ENCODE results near the gene MTFR2. TPM values are rescaled to one million over a fixed set of nuclear protein-coding genes. Genes with fewer than 3 reads are reported as not detected.

The MTFR2 gene
- total and polyA plus RNA-seq, 2 experiments from 2014 or later, result 2.5 TPM; not detected in 1

- no peaks in the 10 kb centered on the region for H3K9me3 ChIP-seq (ENCODE audit: low read depth)
- no peak overlapping the region for H3K4me2 ChIP-seq (ENCODE audit: unreplicated experiment)
- WGBS, 2 experiments (ENCODE audit: low coverage in 1 of 2, low lambda C conversion rate in 2 of 2, missing lambda C conversion rate in 2 of 2), result 95 to 97% methylated on average over 1 of the region's 1 CpG
- H3K9ac ChIP-seq, result no peak overlapping the region
- in situ Hi-C loops (cut with MboI), result no loop called here
- no peaks in the 10 kb centered on the region; the same call in 1 of the 2 replicates for H3K36me3 ChIP-seq (ENCODE audit: low read depth)
- no peaks in the 10 kb centered on the region for H3K27me3 ChIP-seq (replicated peaks; ENCODE audit: insufficient read depth)
- no peak overlapping the region for H2AFZ ChIP-seq
- H3K79me2 ChIP-seq (ENCODE audit: insufficient read depth), result no peaks in the 10 kb centered on the region
- no peak for TF ChIP-seq EZH2phosphoT487 (IDR thresholded peaks at IDR 0.05; ENCODE audit: insufficient read depth, low read depth)
- no peaks in the 10 kb centered on the region for H3K9me2 ChIP-seq (ENCODE audit: insufficient read depth)
- no peaks in the 10 kb centered on the region for H3K4me1 ChIP-seq (ENCODE audit: insufficient read depth)
- no peak overlapping the region for H3K27ac ChIP-seq
- H3F3A ChIP-seq (ENCODE audit: insufficient read depth), result no peaks in the 10 kb centered on the region
- H4K20me1 ChIP-seq (ENCODE audit: insufficient read depth), result no peaks in the 10 kb centered on the region
- no peak overlapping the region for H3K4me3 ChIP-seq
- no peak for DNase-seq
These were observed 63.7 kb downstream of the MTFR2 start for GRCh38 chr6:136186363-136186762.

- Histone ChIP-seq H3K9me3 (ENCODE audit: low read depth) (no peaks in the 10 kb centered on the region), H3K27me3 (replicated peaks; ENCODE audit: insufficient read depth) (no peaks in the 10 kb centered on the region), H4K20me1 (ENCODE audit: insufficient read depth) (no peaks in the 10 kb centered on the region), H3K36me3 (ENCODE audit: low read depth) (no peaks in the 10 kb centered on the region; the same call in 1 of the 2 replicates), H3K27ac (no peak overlapping the region), H3F3A (ENCODE audit: insufficient read depth) (no peaks in the 10 kb centered on the region), H2AFZ (no peak overlapping the region), H3K4me1 (ENCODE audit: insufficient read depth) (no peaks in the 10 kb centered on the region), H3K79me2 (ENCODE audit: insufficient read depth) (no peaks in the 10 kb centered on the region), H3K4me2 (ENCODE audit: unreplicated experiment) (no peak overlapping the region), H3K9me2 (ENCODE audit: insufficient read depth) (no peaks in the 10 kb centered on the region), H3K4me3 (no peak overlapping the region), H3K9ac (no peak overlapping the region)
- in situ Hi-C loops (cut with MboI), result no loop called here
- no peak for TF ChIP-seq EZH2 (IDR thresholded peaks at IDR 0.05; ENCODE audit: insufficient read depth, poor library complexity, severe bottlenecking)
- TF ChIP-seq EZH2phosphoT487 (IDR thresholded peaks at IDR 0.05; ENCODE audit: insufficient read depth, low read depth), result no peak
- no peak for DNase-seq
- 67 to 73% methylated on average over 1 of the region's 1 CpG for WGBS, 2 experiments (ENCODE audit: low coverage in 1 of 2, low lambda C conversion rate in 2 of 2, missing lambda C conversion rate in 2 of 2)
These were observed 65.4 kb downstream of the MTFR2 start for GRCh38 chr6:136184738-136185137.

DNA sequence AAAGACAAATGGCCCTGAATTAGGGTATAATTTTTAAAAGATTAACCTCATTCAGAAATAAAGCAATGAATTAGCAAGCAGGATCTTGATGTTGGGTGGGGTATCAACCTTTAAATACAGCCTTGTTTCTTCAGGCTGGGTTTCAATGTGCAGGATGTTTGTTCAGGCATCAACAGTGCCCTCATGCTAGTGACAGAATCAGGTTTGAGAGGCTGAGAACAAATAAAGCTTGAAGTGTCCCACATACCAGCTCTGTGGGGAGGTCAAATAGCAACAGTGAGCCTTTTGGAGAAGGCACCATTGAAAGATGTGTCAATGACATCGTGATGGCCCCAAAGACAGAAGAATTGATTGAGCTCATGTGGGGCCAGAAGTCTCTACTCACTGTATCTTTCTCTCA lies 68.2 kb downstream of the MTFR2 start:
- Histone ChIP-seq H3K4me2 (ENCODE audit: unreplicated experiment) (no peak overlapping the region), H3K9me3 (ENCODE audit: low read depth) (no peaks in the 10 kb centered on the region), H3K27me3 (replicated peaks; ENCODE audit: insufficient read depth) (no peaks in the 10 kb centered on the region), H3K9ac (no peak overlapping the region), H4K20me1 (ENCODE audit: insufficient read depth) (no peaks in the 10 kb centered on the region), H2AFZ (no peak overlapping the region), H3K4me3 (no peak overlapping the region), H3K36me3 (ENCODE audit: low read depth) (no peaks in the 10 kb centered on the region; the same call in 1 of the 2 replicates), H3K79me2 (ENCODE audit: insufficient read depth) (no peaks in the 10 kb centered on the region), H3F3A (ENCODE audit: insufficient read depth) (no peaks in the 10 kb centered on the region), H3K27ac (no peak overlapping the region), H3K4me1 (ENCODE audit: insufficient read depth) (no peaks in the 10 kb centered on the region), H3K9me2 (ENCODE audit: insufficient read depth) (no peaks in the 10 kb centered on the region)
- WGBS, 2 experiments (ENCODE audit: low coverage in 1 of 2, low lambda C conversion rate in 2 of 2, missing lambda C conversion rate in 2 of 2), result 17 to 24% methylated on average over 1 of the region's 1 CpG
- TF ChIP-seq EZH2 (IDR thresholded peaks at IDR 0.05; ENCODE audit: insufficient read depth, poor library complexity, severe bottlenecking), result no peak
- TF ChIP-seq EZH2phosphoT487 (IDR thresholded peaks at IDR 0.05; ENCODE audit: insufficient read depth, low read depth), result no peak
- no peak for DNase-seq
- in situ Hi-C loops (cut with MboI), result no loop called here

DNA sequence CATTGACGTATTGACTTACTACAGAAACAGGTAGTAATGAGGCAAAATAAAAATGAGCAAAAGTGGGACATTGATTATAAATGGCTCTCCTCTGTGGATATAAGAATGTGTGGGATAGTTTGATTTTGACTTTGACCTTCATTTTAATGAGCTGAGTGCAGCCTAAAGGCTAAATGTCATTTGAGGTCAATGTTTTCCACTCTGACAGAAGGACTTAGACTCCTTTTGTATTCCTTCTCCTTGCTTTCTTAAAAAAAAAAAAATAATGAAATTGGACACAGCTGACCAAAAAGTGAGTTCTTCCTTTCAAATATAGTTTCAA lies 68.6 kb downstream of the MTFR2 start:
- WGBS, 2 experiments (ENCODE audit: low coverage in 1 of 2, low lambda C conversion rate in 2 of 2, missing lambda C conversion rate in 2 of 2), result 97% methylated on average over 1 of the region's 1 CpG
- Histone ChIP-seq H3K36me3 (ENCODE audit: low read depth) (no peaks in the 10 kb centered on the region), H3K9me3 (ENCODE audit: low read depth) (no peaks in the 10 kb centered on the region), H3F3A (ENCODE audit: insufficient read depth) (no peaks in the 10 kb centered on the region), H3K4me3 (no peak overlapping the region), H2AFZ (no peak overlapping the region), H3K9ac (no peak overlapping the region), H3K79me2 (ENCODE audit: insufficient read depth) (no peaks in the 10 kb centered on the region), H4K20me1 (ENCODE audit: insufficient read depth) (no peaks in the 10 kb centered on the region), H3K9me2 (ENCODE audit: insufficient read depth) (no peaks in the 10 kb centered on the region), H3K27me3 (replicated peaks; ENCODE audit: insufficient read depth) (no peaks in the 10 kb centered on the region), H3K4me1 (ENCODE audit: insufficient read depth) (no peaks in the 10 kb centered on the region), H3K4me2 (ENCODE audit: unreplicated experiment) (no peak overlapping the region), H3K27ac (no peak overlapping the region)
- no peak for DNase-seq
- TF ChIP-seq EZH2 (IDR thresholded peaks at IDR 0.05; ENCODE audit: insufficient read depth, poor library complexity, severe bottlenecking) (no peak), EZH2phosphoT487 (IDR thresholded peaks at IDR 0.05; ENCODE audit: insufficient read depth, low read depth) (no peak)
- in situ Hi-C loops (cut with MboI), result no loop called here

Other genes with a start within 250 kb of the MTFR2 start
- gene BCLAF1, start 39.5 kb upstream of the MTFR2 start, total RNA-seq (2014; rRNA removed; shearing (Covaris generic)), result 62.6 and 80.3 TPM in 2 replicates
- 78.0 and 78.3 TPM in 2 replicates for gene BCLAF1, start 39.5 kb upstream of the MTFR2 start, polyA plus RNA-seq (2016; fragmentation: Nextera tagmentation; extraction: Ambion mirVana)

Measured in GM23248 (cell line).